ENCODE results near the gene PARVB. TPM values are rescaled to one million over a fixed set of nuclear protein-coding genes. Genes with fewer than 3 reads are reported as not detected.

PARVB gene
- total and polyA plus RNA-seq, 10 of the 15 experiments (the other 5 are each of a cell fraction or from before 2014, with no cell fraction given), result 5.2 to 264 (median 76.0) TPM

GRCh38 chr22:44050766-44051355 lies 26.8 kb downstream of the PARVB start (continued):
- no peak for TF ChIP-seq PAX5 (IDR thresholded peaks at IDR 0.05; ENCODE audit: borderline replicate concordance, low read depth, low read length)
- TF ChIP-seq GABPA (IDR thresholded peaks at IDR 0.05; ENCODE audit: low read depth), result no peak
- TF ChIP-seq HDAC2 (IDR thresholded peaks at IDR 0.05), result no peak

GRCh38 chr22:44051358-44051757 lies 27.3 kb downstream of the PARVB start:
- TF ChIP-seq HDGF (IDR thresholded peaks at IDR 0.05) (no peak), SIX5 (IDR thresholded peaks at IDR 0.05; ENCODE audit: low read depth, low read length, severe bottlenecking) (no peak), ZNF384 (IDR thresholded peaks at IDR 0.05; ENCODE audit: borderline replicate concordance, low read depth, low read length) (no peak), RELB (IDR thresholded peaks at IDR 0.05; ENCODE audit: low read depth) (no peak)
- Histone ChIP-seq H3K79me2 (ENCODE audit: control insufficient read depth, insufficient read depth, low read length) (peaks cover 65% of the 10 kb centered on the region), H3K4me2 (ENCODE audit: control insufficient read depth, insufficient read depth) (no peak overlapping the region), H3K36me3 (ENCODE audit: control insufficient read depth in 2 of 2, insufficient read depth in 2 of 2, low read length in 1 of 2) (peaks cover 3 to 12% of the 10 kb centered on the region in 2 experiments; a peak in 2 of 4 replicates), H3K4me1 (ENCODE audit: control insufficient read depth, insufficient read depth, low read length) (peaks cover 27% of the 10 kb centered on the region), H4K20me1 (ENCODE audit: control insufficient read depth, insufficient read depth) (no peaks in the 10 kb centered on the region), H3K27ac (ENCODE audit: control insufficient read depth, insufficient read depth) (no peak overlapping the region), H3K9me3 (replicated peaks; ENCODE audit: control insufficient read depth, insufficient read depth, low read length) (no peaks in the 10 kb centered on the region; the same call in 2 of the 3 replicates), H2AFZ (ENCODE audit: control insufficient read depth, low read depth, low read length) (no peak overlapping the region), H3K4me3 (no peak overlapping the region), H3K9ac (ENCODE audit: control insufficient read depth, insufficient read depth, low read length) (no peak overlapping the region), H3K27me3 (replicated peaks in 1 of 2; ENCODE audit: control insufficient read depth in 2 of 2, insufficient read depth in 2 of 2, low read length in 1 of 2) (no peaks in the 10 kb centered on the region)
- FAIRE-seq (no peak), ATAC-seq (no peak), DNase-seq (ENCODE audit: low read depth, low spot score) (no peak)
- TSS peak; percentile 22 for BruUV-seq (replicated peaks)
- ChIA-PET POLR2A (interaction anchor here (1.5 kb wide), 1 partner anchor 8 kb away, joined by 4 read pairs; no protein-coding TSS in a partner anchor), CTCF (interaction anchor here (0.8 kb wide), 1 partner anchor 9 kb away, joined by 3 read pairs; no protein-coding TSS in a partner anchor), RAD21 (ENCODE audit: unreplicated experiment) (no interaction called here), SMC1A (ENCODE audit: uncharacterized antibody, unreplicated experiment) (no interaction called here)
- intact Hi-C loops (cut with micrococcal nuclease; ENCODE audit: unreplicated experiment), result no loop called here
- in situ Hi-C loops (cut with MboI), result no loop called here
- 97% methylated on average over 6 of the region's 6 CpGs for WGBS (ENCODE audit: insufficient coverage, insufficient replicate concordance, low lambda C conversion rate, missing lambda C conversion rate)

Measured in GM12878 (cell line).